Duodenal mucosa (tissue), 2 donors: Measurements from ENCODE around the gene ME3.

ENCODE experiments used
- H3K27ac ChIP-seq: one replicate; pipeline ENCODE4 v1.7.0; 2013; ENCODE audit warnings: low read depth, low read length
- H3K27me3 ChIP-seq, 2 donors: one replicate each; pipeline ENCODE4 v1.7.0; 2013; ENCODE audit warnings: low read length in 2 of 2, control low read depth in 1 of 2; ENCODE audit not compliant: insufficient read depth in 2 of 2, control insufficient read depth in 1 of 2
- H3K36me3 ChIP-seq, 2 donors: one replicate each; pipeline ENCODE4 v1.7.0; 2013; ENCODE audit warnings: low read length in 2 of 2, control low read depth in 1 of 2; ENCODE audit not compliant: insufficient read depth in 2 of 2, control insufficient read depth in 1 of 2
- H3K4me1 ChIP-seq, 2 donors: one replicate each; pipeline ENCODE4 v1.7.0; 2013; ENCODE audit warnings: low read length in 2 of 2, control low read depth in 1 of 2; ENCODE audit not compliant: insufficient read depth in 2 of 2, control insufficient read depth in 1 of 2
- H3K4me3 ChIP-seq, 2 donors: one replicate each; pipeline ENCODE4 v1.7.0; 2013; ENCODE audit warnings: low read length in 2 of 2, low read depth in 1 of 2
- H3K9ac ChIP-seq, 2 donors: one replicate each; pipeline ENCODE4 v1.7.0; 2013; ENCODE audit warnings: low read length in 2 of 2, low read depth in 1 of 2
- H3K9me3 ChIP-seq, 2 donors: one replicate each; pipeline ENCODE4 v1.7.0; 2013; ENCODE audit warnings: low read length in 2 of 2, control low read depth in 1 of 2; ENCODE audit not compliant: control insufficient read depth in 1 of 2

Gene ME3

GRCh38 chr11:86641537-86642261, 30.7 kb downstream of the ME3 start:
- Histone ChIP-seq H3K27ac (no peak overlapping the region), H3K4me1 (no peaks in the 10 kb centered on the region), H3K4me3 (no peak overlapping the region), H3K9me3 (no peaks in the 10 kb centered on the region), H3K9ac (no peak overlapping the region), H3K36me3 (no peaks in the 10 kb centered on the region), H3K27me3 (no peaks in the 10 kb centered on the region)

DNA sequence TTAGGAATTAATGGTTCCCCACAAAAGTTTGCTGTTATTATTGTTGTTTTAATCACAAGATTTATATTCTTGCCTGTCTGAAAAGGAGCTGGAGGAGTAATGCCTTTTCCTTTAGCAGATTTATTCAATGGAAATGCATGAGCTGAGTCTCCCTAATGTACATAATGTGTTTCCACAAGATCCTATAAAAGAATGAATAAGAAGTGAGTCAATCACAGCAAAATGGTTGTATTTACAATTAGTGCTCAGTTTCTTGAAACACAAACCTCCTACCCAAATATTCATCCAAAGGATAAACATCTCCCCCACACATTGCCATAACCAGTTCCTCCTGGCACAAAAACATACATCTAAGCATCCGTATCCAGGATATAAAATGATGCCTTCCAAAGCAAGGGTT, 33.3 kb downstream of the ME3 start:
- no peaks in the 10 kb centered on the region for H3K4me1 ChIP-seq
- H3K9me3 ChIP-seq: no peaks in the 10 kb centered on the region
- no peaks in the 10 kb centered on the region for H3K36me3 ChIP-seq
- H3K27me3 ChIP-seq: no peaks in the 10 kb centered on the region
- H3K4me3 ChIP-seq: no peak overlapping the region
- no peak overlapping the region for H3K9ac ChIP-seq
- H3K27ac ChIP-seq: no peak overlapping the region

DNA sequence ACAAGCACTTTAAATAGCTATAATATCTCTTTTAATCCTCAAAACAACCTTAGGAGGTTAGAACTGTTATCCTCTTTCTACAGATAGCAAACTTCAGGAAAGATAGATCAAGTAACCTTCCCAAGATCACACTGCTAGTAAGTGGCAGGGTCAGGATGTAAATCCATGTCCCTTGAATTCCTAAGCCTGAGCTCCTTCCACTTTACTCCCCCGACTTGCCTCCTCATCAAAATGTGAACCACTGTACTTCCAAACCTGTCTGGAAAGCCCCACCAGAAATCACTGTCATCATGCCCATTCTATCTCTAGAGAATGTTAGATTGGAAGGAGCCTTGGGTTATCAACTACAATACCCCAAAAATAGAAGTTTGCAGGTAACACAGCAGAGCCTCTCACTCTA, 33.7 kb downstream of the ME3 start:
- Histone ChIP-seq H3K4me3 (no peak overlapping the region), H3K36me3 (no peaks in the 10 kb centered on the region), H3K9me3 (no peaks in the 10 kb centered on the region), H3K4me1 (no peaks in the 10 kb centered on the region), H3K27ac (no peak overlapping the region), H3K27me3 (no peaks in the 10 kb centered on the region), H3K9ac (no peak overlapping the region)

GRCh38 chr11:86637988-86638387, 34.4 kb downstream of the ME3 start:
- Histone ChIP-seq H3K9ac (no peak overlapping the region), H3K27me3 (no peaks in the 10 kb centered on the region), H3K27ac (no peak overlapping the region), H3K4me3 (no peak overlapping the region), H3K9me3 (no peaks in the 10 kb centered on the region), H3K36me3 (no peaks in the 10 kb centered on the region), H3K4me1 (no peaks in the 10 kb centered on the region)

- no peak overlapping the region for H3K9ac ChIP-seq
- no peaks in the 10 kb centered on the region for H3K36me3 ChIP-seq
- no peaks in the 10 kb centered on the region for H3K9me3 ChIP-seq
- H3K27me3 ChIP-seq: no peaks in the 10 kb centered on the region
- no peak overlapping the region for H3K4me3 ChIP-seq
- H3K4me1 ChIP-seq: no peaks in the 10 kb centered on the region
- no peak overlapping the region for H3K27ac ChIP-seq
These were observed 36.1 kb downstream of the ME3 start for GRCh38 chr11:86636275-86636674.

- H3K9me3 ChIP-seq: no peaks in the 10 kb centered on the region
- no peak overlapping the region for H3K27ac ChIP-seq
- H3K9ac ChIP-seq: no peak overlapping the region
- no peak overlapping the region for H3K4me3 ChIP-seq
- H3K27me3 ChIP-seq: no peaks in the 10 kb centered on the region
- no peaks in the 10 kb centered on the region for H3K4me1 ChIP-seq
- H3K36me3 ChIP-seq: no peaks in the 10 kb centered on the region
These were observed 39.7 kb downstream of the ME3 start for GRCh38 chr11:86632499-86633269.

DNA sequence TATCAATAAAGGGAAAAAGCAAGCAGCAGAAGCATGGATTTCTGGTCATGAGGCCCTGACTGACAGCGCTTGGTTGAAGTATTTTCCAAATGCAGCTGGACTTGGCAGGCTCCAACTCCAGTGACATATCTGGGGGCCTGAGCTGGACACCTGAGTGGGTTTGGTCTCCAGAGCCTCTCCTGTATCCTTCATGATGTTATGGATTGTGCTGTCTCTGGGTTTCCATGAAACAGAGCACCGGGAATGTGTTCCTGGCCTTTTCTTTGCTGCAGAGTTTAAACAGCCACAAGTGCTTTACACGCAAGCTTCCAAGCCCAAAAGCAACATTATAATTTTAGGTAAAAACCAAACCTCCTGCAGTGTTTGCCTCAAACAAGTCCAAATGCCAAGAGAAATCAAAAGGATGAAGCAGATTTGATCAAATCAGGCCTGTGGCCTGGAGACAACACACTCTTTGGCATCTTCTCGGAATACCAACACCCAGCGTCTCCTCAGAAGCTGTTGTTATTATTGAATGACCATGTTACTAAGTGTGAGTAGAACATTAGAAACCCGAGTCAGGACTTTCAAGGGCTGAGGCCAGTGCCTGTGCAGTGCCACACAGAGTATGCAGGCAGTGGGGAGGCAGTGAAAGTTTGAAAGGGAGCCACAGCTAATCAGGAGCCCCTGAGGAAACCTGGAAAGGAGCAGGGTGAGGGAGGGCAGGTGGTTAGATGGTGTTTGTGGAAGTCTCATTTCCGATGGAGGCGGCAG, 42.0 kb downstream of the ME3 start:
- Histone ChIP-seq H3K4me3 (no peak overlapping the region), H3K9me3 (no peaks in the 10 kb centered on the region), H3K27me3 (no peaks in the 10 kb centered on the region), H3K9ac (no peak overlapping the region), H3K36me3 (no peaks in the 10 kb centered on the region), H3K4me1 (no peaks in the 10 kb centered on the region), H3K27ac (no peak overlapping the region)

- Histone ChIP-seq H3K9me3 (no peaks in the 10 kb centered on the region), H3K36me3 (no peaks in the 10 kb centered on the region), H3K4me1 (peaks cover 0 to 7% of the 10 kb centered on the region in 2 donors), H3K4me3 (no peak overlapping the region), H3K27ac (no peak overlapping the region), H3K9ac (no peak overlapping the region), H3K27me3 (no peaks in the 10 kb centered on the region)
These were observed 43.2 kb downstream of the ME3 start for GRCh38 chr11:86629045-86629706.

DNA sequence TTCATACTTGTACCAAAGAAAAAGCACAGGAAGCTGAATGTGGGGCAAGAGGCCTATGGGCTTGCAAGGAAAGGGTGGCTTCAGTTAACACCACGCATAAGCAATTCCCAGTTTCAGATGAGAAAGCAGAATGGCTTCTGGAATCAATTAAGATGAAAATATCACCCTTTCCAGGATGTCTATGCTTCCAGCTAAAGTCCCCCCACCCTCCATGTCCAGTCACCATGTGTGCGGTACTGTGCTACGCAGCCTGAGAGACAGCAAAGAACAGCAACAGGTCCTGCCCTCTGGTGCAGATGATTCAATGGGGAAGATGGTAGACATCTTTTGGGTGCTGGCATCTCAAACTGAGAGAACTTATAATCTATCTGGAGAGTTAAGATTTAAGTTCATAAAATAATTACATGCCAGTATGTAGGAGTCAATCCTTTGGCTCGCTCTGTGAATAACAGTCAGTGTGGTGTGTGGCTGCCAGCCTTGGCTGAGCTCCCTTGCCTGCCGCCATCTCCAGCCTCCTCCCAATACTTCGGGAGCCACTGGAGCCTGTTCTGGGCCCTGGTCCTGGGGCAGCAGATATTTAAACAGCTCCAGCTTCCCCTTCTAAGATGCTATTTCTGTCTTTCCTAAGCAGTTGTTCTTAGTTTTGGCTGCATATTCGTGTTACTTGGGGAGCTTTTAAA, 44.5 kb downstream of the ME3 start:
- Histone ChIP-seq H3K27me3 (no peaks in the 10 kb centered on the region), H3K4me1 (peaks cover 0 to 7% of the 10 kb centered on the region in 2 donors), H3K9ac (no peak overlapping the region), H3K27ac (no peak overlapping the region), H3K9me3 (no peaks in the 10 kb centered on the region), H3K36me3 (no peaks in the 10 kb centered on the region), H3K4me3 (no peak overlapping the region)
